A673 (cell line): ENCODE data around the gene ATRIP.

Experiments
- CTCF ChIP-seq: fragments of 300-800, 200-600 bp; sonication (generic); conservative IDR thresholded peaks from 2 replicates; pipeline ENCODE4 v1.5.1; 2017; ENCODE audit warnings: low read depth, mild to moderate bottlenecking, antibody characterized with exemption, low read length, moderate library complexity, mixed read lengths
- EZH2 ChIP-seq: fragments of 200-600 bp; sonication (generic); IDR thresholded peaks from 2 replicates; pipeline ENCODE4 v1.6.1; 2017; ENCODE audit warnings: borderline replicate concordance, low read depth, mild to moderate bottlenecking, mixed read lengths, antibody characterized with exemption, low read length; ENCODE audit not compliant: poor library complexity, severe bottlenecking

- TF ChIP-seq CTCF (no peak), EZH2 (no peak)
Measured at GRCh38 chr3:48428572-48429316, 17.8 kb upstream of the ATRIP start.
